PC-3 (cell line): ENCODE data around the gene PLD1. TPM values are rescaled to one million over a fixed set of nuclear protein-coding genes. Genes with fewer than 3 reads are reported as not detected.
"Not testable (repeated sequence)": the region's sequence is repeated elsewhere in the genome, so short reads cannot be mapped to it uniquely, and the experiment has no call there.

ENCODE experiments used
- ATAC-seq: fragments of 200-7000 bp; cut with Tn5 transposase; 2 replicates; pipeline ENCODE4 v1.9.1; 2020; ENCODE audit warnings: mild to moderate bottlenecking, moderate library complexity
- BruUV-seq: library from RNA; stranded (reverse); fragments of 400-500 nt; replicated peaks from 2 replicates; lab custom pipeline; 2021; lab: Mats Ljungman, UMichigan
- CTCF ChIA-PET: fragments of 300-600 bp; sonication (Branson Sonifier 250); formaldehyde crosslinking; loops from one replicate; lab custom pipeline; 2022; ENCODE audit warnings: antibody characterized with exemption; lab: Charles Lee
- POLR2A ChIA-PET: fragments of 300-600 bp; sonication (Branson Sonifier 250); formaldehyde crosslinking; loops from one replicate; lab custom pipeline; 2022; ENCODE audit warnings: antibody characterized with exemption; ENCODE audit not compliant: unreplicated experiment; lab: Charles Lee
- DNase-seq: peaks from one replicate; pipeline ENCODE4 v3.0.0-alpha.2; 2015
- H2AFZ ChIP-seq: fragments of 300-600 bp; sonication (generic); 2 replicates; pipeline ENCODE4 v1.6.0; 2016; ENCODE audit warnings: antibody characterized with exemption, low read length
- H3F3A ChIP-seq: fragments of 300-600 bp; sonication (generic); one replicate; pipeline ENCODE4 v1.6.0; 2017; ENCODE audit warnings: antibody characterized with exemption, low read length, control low read depth, mild to moderate bottlenecking; ENCODE audit not compliant: unreplicated experiment
- H3K27ac ChIP-seq: fragments of 300-600 bp; sonication (generic); 2 replicates; pipeline ENCODE4 v1.5.1; 2016; ENCODE audit warnings: mild to moderate bottlenecking, low read length
- H3K27me3 ChIP-seq: fragments of 300-600 bp; sonication (generic); 2 replicates; pipeline ENCODE4 v1.6.1; 2016; ENCODE audit warnings: low read length, mixed read lengths
- H3K36me3 ChIP-seq: fragments of 300-600 bp; sonication (generic); 2 replicates; pipeline ENCODE4 v1.6.1; 2016; ENCODE audit warnings: low read depth, mixed run types, low read length, mixed read lengths
- H3K4me1 ChIP-seq: fragments of 300-600 bp; sonication (generic); 2 replicates; pipeline ENCODE4 v1.5.1; 2016; ENCODE audit warnings: low read length; ENCODE audit not compliant: insufficient read depth
- H3K4me2 ChIP-seq: fragments of 300-600 bp; sonication (generic); 2 replicates; pipeline ENCODE4 v1.6.0; 2016; ENCODE audit warnings: low read length
- H3K4me3 ChIP-seq: fragments of 300-600 bp; sonication (generic); 2 replicates; pipeline ENCODE4 v1.5.1; 2016; ENCODE audit warnings: mild to moderate bottlenecking, low read length, mixed read lengths
- H3K79me2 ChIP-seq: fragments of 300-600 bp; sonication (generic); 2 replicates; pipeline ENCODE4 v1.6.1; 2017; ENCODE audit warnings: low read length, mixed read lengths
- H3K9ac ChIP-seq: fragments of 300-600 bp; sonication (generic); 2 replicates; pipeline ENCODE4 v1.6.0; 2016; ENCODE audit warnings: mild to moderate bottlenecking, low read length
- H3K9me2 ChIP-seq: fragments of 300-600 bp; sonication (generic); replicated peaks from 2 replicates; pipeline ENCODE4 v1.6.1; 2016; ENCODE audit warnings: mixed run types, low read length, mixed read lengths
- H3K9me3 ChIP-seq: fragments of 300-600 bp; sonication (generic); 2 replicates; pipeline ENCODE4 v1.6.1; 2016; ENCODE audit warnings: low read length, mixed read lengths
- H4K20me1 ChIP-seq: fragments of 300-600 bp; sonication (generic); 2 replicates; pipeline ENCODE4 v1.6.1; 2016; ENCODE audit warnings: low read length, mixed read lengths
- CTCF ChIP-seq: fragments of 300-600 bp; sonication (generic); conservative IDR thresholded peaks from 2 replicates; pipeline ENCODE4 v1.5.1; 2017; ENCODE audit warnings: antibody characterized with exemption, low read depth, mild to moderate bottlenecking, low read length
- EZH2 ChIP-seq: fragments of 300-600 bp; sonication (generic); IDR thresholded peaks from one replicate; pipeline ENCODE4 v1.6.1; 2017; ENCODE audit warnings: antibody characterized with exemption, mild to moderate bottlenecking, low read length; ENCODE audit not compliant: unreplicated experiment
- EZH2phosphoT487 ChIP-seq: fragments of 300-600 bp; sonication (generic); IDR thresholded peaks from 2 replicates; pipeline ENCODE4 v1.6.1; 2018; ENCODE audit warnings: mild to moderate bottlenecking, antibody characterized with exemption, low read length, borderline replicate concordance
- intact Hi-C: fragments of 100-400 bp; cut with micrococcal nuclease; formaldehyde crosslinking; loops from 2 replicates; pipeline ENCODE4 v1.9.0; 2023
- total RNA-seq: library from RNA; depleted of rRNA; stranded (reverse); fragments of >200 nt; gene quantifications from 2 replicates; pipeline ENCODE4 v1.2.3, GENCODE V29; 2014

PLD1 gene
- total RNA-seq, 1 experiment from 2014 or later = 7.3 TPM

DNA sequence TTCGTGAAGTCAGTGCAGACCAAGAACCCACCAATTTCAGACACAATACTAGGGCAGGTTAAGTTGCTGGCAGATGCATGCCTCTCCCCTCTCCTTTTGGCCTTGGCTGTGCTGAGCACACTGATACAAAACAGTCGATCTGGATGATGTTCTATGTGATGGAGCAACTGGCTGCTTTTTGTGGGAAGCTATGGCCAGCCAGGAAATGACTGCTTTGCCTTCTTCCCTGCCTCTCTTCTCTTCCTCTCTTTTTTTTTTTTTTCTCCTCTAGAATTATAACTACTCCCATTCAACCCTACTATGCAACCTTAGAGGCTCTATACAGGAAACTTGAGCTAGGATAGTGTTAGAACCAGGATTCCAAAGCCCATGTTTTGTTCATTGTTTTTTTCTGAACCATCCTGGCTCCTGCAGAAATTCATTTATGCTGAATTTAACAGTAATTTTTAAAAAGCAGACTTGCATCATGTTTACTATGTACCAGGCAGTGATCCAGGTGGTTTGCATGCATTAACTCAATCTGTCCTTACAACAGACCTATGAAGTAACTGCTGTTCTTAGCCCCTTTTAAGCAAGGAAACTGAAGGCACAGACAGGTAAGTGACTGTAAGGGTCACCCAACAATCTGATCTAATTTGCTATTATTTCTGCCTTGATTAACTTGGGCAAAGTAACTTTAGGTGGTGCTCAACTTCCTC lies 62.9 kb downstream of the PLD1 start:
- Histone ChIP-seq H3K27ac (no peak overlapping the region), H3K9me2 (no peaks in the 10 kb centered on the region), H3K4me3 (no peak overlapping the region), H3K27me3 (no peaks in the 10 kb centered on the region), H3K9me3 (no peaks in the 10 kb centered on the region), H3K79me2 (no peaks in the 10 kb centered on the region), H4K20me1 (no peaks in the 10 kb centered on the region), H3K4me2 (no peak overlapping the region), H3K9ac (no peak overlapping the region), H3K36me3 (no peaks in the 10 kb centered on the region), H3K4me1 (no peaks in the 10 kb centered on the region), H3F3A (no peaks in the 10 kb centered on the region), H2AFZ (no peak overlapping the region)
- intact Hi-C loops = no loop called here
- ChIA-PET POLR2A (no interaction called here), CTCF (no interaction called here)
- TF ChIP-seq EZH2 (no peak), CTCF (no peak), EZH2phosphoT487 (no peak)
- DNase-seq (no peak), ATAC-seq (no peak)
- no TSS peak for BruUV-seq

- H3K9ac ChIP-seq, ATAC-seq, BruUV-seq, H3K9me2 ChIP-seq, H3K4me2 ChIP-seq, H2AFZ ChIP-seq, H3K27me3 ChIP-seq, H3K9me3 ChIP-seq, POLR2A ChIA-PET, DNase-seq, H4K20me1 ChIP-seq, H3K4me3 ChIP-seq, H3K36me3 ChIP-seq, intact Hi-C loops, H3K79me2 ChIP-seq, H3K4me1 ChIP-seq, H3F3A ChIP-seq, CTCF ChIA-PET, H3K27ac ChIP-seq: not testable (repeated sequence)
Observed at GRCh38 chr3:171746320-171747222, 63.7 kb downstream of the PLD1 start.

GRCh38 chr3:171745577-171746319 lies 64.5 kb downstream of the PLD1 start:
- ATAC-seq (no peak), DNase-seq (no peak)
- Histone ChIP-seq H3K9me3 (no peaks in the 10 kb centered on the region), H2AFZ (no peak overlapping the region), H3K4me3 (no peak overlapping the region), H3F3A (no peaks in the 10 kb centered on the region), H4K20me1 (no peaks in the 10 kb centered on the region), H3K4me2 (no peak overlapping the region), H3K9me2 (no peaks in the 10 kb centered on the region), H3K9ac (no peak overlapping the region), H3K79me2 (no peaks in the 10 kb centered on the region), H3K27ac (no peak overlapping the region), H3K36me3 (no peaks in the 10 kb centered on the region), H3K4me1 (no peaks in the 10 kb centered on the region), H3K27me3 (no peaks in the 10 kb centered on the region)
- CTCF ChIA-PET = no interaction called here
- intact Hi-C loops = no loop called here
- no TSS peak for BruUV-seq
- TF ChIP-seq CTCF = no peak
- TF ChIP-seq EZH2phosphoT487 = no peak
- no peak for TF ChIP-seq EZH2
- POLR2A ChIA-PET = no interaction called here
